Hindlimb muscle (tissue), 1 donor: ENCODE data around the gene ST3GAL3. TPM values are rescaled to one million over a fixed set of nuclear protein-coding genes. Genes with fewer than 3 reads are reported as not detected.

Experiments
- DNase-seq: peaks from one replicate; pipeline ENCODE4 v3.0.0-alpha.2; 2013
- polyA plus RNA-seq: library from polyadenylated mRNA; unstranded; fragments of 120-200 nt; gene quantifications from one replicate; pipeline ENCODE4 v1.2.1, GENCODE V29; 2013; ENCODE audit not compliant: insufficient read length

ST3GAL3 gene
- polyA plus RNA-seq, 1 donor: 36.4 TPM

DNA sequence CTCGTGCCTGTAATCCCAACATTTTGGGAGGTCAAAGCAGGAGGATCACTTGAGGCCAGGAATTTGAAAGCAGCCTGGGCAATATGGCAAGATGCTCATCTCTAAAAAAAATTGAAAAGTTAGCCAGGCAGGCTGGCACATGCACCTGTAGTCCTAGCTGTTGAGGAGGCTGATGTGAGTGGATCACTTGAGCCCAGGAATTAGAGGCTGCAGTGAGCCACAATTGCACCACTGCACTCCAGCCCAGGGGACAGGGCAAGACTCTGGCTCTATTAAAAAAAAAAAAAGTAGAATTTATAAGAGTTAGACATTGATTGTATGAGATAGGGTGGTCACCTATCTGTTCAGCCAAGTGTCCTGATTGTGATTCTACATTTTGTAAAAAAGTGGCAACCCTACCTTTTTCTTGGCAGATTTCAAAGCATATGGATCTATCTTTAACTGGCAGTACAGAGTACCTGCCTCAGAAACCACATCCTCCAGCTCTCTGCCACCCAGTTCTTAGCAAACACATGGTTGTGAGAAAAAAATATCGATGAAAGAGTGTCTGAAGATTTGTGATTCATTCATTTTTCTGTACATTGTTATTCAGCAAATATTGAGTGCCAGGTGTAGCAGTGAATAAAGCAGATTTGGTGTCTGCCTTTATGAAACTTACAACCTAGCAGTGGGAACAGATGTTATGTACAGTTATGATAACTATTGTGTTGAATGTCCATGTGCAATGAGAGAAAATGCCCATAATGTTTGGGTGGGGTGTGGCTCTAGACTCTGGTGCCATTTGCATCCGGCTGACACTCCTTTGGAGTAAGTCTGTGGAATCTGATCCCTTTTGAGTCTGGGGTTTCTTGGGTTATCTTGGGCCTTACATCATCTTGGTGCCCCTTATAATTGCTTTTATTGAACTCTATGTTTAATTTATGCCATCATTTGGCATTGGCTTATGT lies 82.5 kb downstream of the ST3GAL3 start:
- DNase-seq: no peak

DNA sequence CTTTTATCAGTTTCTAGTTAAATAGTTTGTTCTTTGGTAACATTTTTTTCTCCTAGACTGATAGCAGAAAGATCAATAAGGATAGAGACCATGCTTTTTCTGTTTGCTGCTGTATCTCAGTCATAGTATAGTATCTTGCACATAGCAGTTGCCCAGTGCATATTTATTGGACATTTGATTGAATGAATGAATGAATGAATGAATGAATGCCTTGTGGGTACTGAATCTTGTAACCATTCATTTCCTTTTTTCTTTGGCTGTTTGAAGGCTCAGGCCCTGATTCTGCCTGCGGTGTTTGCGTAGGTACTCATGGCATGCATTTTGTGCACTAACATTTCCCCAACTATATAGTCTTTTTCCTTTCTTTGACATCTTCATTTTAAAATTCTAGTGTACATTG lies 83.9 kb downstream of the ST3GAL3 start:
- DNase-seq: no peak

DNA sequence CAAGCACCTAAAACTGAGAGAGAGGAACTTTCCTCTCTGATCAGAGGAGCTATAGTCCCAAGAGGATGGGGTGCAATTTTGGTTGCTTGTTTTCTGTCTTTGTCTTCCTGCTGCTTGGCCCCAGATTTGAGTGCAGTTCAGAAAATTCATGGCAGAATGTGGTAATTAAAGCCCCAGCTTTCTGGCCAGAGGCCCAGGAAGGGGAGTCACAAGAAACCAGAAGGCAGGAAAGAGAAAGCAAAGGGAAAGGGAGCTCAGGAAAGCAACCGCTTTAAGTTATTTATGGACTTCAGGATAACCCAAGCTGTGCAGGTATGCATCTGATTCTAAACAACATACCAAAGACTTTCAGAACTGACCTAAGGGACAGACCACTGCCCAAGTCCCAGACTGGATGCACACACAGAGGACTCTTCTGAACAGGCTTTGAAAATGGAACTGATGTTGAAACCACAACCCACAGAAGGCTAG lies 88.8 kb downstream of the ST3GAL3 start:
- DNase-seq: no peak

DNA sequence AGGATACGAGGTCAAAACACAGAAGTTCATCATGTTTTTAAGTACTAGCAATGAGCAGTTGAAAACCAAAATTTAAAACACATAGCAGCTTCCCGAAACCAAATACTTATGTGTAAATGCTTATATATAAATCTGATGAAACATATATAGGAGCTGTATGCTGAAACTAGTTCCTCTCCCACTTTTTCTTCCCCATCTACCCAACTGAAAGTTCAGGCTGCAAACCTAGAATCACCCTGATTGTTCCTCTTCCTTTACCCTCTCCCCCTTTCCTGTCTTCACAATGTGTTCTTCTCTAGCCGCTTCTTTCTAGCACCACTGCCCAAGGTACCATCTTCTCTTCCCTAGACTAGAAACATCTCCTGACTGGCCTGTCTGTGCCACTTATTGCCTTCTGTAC lies 90.6 kb downstream of the ST3GAL3 start:
- no peak for DNase-seq

DNA sequence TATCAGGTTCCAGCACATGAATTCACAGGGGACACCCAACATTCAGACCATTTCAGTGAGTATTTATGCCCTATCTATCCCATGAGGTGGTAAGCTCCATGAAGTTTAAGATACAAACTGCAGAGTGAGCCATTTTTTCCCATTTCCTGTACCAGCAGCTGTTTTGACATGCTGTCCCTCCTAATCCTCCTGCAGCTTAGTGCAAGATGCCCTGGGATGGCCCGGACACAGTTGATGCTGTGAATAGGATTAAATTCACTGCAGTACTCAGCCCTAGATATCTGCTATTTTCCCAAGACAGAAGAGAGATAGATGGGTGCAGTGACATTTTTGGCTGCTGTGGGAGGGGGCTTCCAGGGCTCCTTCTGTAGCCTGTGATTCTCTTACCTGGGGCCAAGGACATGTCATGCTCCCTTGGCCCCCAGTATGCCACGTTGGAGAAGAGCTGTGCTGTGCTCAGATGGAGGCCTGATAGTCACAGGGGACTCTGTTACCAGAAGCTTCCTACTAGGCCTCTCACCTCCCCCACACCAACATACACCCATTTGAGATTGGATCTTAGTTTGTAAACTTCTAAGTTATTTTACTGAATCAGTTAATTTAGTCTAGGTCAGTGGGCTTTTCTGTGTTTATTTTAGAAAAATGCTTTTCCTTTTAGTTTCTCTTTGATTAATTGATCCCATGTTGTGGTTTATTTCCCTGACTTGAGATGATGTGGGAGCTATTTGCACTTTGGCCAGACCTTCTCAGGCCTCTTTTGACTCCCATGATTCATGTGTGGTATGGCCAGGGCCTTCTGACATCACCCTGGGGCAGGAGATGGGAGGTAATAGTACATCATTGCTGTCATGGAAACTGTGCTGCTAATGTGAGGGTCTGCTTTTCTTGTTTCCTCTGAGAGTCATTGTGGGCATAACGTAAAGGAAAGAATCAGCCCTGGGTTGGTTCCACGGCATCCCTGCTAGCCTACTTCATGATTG lies 92.6 kb downstream of the ST3GAL3 start:
- DNase-seq: no peak

DNA sequence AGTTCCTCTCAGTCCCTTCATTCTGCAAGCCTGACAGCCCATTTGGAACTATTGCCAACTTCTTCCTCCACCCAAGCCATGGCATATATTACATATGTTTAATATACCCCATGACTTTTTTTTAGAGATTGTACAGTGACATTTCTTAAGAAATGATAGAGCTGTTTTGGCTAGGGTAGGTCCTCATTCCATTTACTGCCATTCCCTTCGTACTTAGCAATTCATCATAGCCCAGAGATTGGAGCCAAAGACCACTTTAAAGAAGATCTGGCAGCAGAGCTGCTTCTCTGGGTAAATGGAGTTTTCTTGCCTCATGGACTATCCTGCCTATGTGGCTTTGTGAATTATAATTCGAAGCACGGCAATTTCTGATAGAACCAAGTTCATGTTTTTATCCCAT lies 93.4 kb downstream of the ST3GAL3 start:
- DNase-seq: no peak

DNA sequence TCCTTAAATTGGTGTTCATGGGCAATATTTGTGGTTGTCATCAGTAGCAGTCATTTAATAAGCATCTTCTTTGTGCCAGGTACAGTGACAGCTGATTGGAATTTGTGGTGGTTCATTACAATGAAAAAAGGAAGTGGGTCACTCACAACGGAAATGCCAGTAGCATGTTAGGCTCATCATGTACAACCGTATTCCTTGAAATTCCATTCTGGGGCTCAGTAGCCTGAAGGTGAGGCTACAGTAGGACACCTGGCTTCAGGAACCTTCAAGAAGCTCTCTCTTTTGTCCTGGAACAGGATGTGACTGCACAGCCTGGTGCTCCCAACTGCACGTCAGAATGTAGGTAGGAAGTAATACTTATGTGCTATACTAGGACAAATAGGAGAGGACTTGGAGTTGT lies 93.9 kb downstream of the ST3GAL3 start:
- DNase-seq: no peak

DNA sequence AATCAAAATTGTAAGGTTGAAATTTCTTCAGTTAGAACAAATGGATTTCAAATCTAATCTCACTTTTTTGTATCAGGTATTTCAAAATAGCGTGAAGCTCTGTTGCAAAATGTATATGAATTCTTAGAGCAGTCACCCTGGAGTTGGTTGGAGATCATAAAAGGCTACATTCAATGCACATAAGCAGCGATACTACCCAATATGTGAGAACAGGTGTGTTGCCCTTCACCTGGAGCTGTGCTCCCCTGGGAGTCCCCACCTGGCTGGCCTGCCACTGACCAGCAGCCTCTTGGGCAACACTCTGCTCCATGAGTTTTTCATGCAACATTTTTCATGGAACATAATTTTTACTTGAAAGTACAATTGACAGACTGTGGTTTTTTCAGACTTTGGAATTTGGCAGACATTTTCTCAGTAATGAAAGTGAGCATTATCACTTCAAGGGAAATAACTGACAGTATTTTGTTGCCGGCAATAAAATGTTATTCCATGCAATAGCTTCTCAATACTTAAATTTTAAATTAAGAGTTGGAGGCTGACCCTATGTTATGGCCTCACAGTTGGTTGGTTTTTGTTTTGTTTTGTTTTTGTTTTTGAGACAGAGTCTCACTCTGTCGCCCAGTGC lies 95.1 kb downstream of the ST3GAL3 start:
- no peak for DNase-seq

DNA sequence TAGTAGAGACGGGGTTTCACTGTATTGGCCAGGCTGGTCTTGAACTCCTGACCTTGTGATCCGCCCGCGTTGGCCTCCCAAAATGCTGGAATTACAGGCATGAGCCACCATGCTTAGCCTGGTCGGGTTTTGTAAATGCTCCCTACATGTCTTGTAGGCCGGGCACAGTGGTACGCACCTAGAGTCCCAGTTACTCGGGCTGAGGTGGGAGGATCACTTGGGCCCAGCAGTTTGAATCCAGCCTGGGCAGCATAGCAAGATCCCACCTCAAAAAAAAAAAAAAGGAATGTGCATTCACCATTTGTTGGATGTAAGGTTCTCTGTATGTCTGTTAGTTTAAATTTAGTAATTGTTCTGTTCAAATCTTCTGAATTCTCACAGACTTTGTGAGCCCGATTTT lies 95.8 kb downstream of the ST3GAL3 start:
- no peak for DNase-seq

DNA sequence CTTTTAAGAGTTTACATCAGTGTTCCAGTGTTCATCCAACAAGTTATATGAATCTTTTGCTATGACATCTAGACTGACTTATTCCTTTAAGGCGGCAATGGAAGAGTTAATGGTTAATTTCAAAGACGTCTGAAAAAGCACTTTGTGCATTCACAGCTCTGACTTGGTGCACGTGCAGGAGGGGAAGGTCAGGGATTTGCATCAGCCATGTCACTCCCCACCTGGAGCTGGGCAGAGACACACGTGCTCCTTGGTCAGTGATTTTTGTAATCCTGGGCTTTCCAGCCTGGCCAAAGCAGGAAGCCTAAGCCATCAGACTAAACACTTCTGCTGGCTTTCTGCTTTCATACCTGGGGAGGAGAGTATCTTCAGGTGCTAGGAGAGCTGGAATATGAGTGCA lies 96.3 kb downstream of the ST3GAL3 start:
- DNase-seq: no peak

DNA sequence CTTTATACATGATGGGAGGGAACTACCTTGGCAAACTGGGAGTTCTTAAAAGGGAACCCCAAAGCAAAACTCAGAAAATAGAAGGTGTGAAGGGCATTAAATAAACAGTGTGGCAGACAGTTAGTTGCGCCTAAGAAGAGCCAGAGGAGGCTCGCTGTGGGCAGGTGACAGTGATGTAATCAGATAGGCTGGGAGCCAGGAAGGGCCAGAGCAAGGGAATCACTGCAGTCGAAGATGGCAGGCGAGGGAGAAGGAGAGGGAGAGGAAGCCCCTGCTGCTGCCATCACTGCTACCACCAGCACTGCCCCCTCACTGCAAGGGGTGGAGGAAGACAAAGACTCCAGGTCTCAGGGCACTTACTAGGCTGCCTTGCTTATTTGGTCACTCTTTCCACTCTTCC lies 97.2 kb downstream of the ST3GAL3 start:
- no peak for DNase-seq

DNA sequence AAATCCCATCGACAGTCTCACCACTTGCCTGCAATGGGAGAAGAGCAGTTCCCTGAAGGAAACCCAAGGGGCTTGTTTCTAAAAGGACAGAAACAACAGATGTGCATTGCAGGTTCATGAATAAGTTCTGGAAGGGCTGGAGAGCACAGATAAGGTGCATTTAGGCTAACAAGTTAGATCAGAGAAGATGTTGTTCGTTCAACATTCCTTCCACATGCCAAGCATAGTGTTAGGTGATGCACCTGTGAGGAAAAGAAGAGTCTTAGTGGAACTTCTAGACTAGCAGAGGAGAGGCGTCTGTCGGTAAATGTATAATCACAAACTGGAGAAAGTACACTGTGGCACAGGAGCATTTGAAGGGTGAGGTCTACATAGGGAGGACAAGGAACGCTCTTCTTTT lies 98.0 kb downstream of the ST3GAL3 start:
- no peak for DNase-seq

DNA sequence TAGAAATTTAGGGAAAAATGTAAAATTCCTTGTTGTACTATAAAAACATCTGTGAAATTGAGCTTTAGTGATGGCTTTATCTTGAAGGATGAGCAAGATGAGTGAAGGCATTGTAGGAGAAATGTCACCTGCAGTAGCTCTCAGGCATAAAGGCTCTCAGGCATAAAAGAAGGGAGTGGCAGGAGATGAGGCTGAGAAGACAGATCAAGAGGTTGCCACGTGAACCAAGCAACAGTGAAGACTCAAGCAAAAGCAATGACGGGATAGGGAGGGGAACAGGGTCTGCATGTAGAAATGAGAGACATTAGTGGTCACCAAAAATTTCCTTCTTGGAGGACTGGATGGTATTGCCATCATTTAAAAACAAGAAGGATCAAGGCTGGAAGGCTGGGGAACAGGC lies 98.8 kb downstream of the ST3GAL3 start:
- DNase-seq: no peak

DNA sequence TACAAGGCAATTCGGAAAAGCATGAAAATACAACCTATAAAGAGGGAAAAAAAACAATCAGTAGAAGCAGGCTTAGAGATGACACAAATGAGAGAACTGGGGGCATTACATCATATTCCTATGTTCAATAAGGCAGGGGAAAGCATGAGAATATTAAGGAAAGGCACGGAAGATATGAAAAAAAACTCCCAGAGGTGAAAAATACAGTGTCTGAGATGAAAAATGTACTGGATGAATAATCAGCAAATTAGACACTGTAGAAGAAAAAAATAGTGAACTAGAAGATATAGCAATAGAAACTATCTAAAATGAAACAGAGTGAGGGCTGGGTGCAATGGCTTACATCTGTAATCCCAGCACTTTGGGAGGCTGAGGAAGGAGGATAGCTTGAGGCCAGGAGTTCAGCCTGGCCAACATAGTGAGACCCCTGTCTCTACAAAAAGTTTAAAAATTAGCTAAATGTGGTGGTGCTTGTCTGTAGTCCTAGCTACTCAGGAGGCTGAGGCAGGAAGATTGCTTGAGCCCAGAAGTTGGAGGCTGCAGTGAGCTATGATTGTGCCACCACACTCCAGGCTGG lies 101.8 kb downstream of the ST3GAL3 start:
- no peak for DNase-seq

DNA sequence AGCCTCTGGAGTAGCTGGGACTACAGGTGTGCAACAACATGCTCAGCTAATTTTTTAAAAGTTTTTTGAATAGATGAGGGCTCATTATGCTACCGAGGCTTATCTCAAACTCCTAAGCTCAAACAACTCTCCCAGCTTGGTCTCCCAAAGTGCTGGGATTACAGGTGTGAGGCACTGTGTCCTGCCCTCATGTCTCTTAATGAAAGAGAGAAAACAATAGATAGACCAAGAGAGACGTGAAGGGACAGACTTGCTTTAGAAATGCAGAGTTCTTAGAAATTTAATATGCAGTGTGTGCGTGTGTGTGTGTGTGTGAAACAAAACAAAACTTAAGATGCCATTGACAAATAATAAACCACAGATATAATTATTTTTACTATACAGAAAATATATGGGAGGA lies 105.2 kb downstream of the ST3GAL3 start:
- no peak for DNase-seq

DNA sequence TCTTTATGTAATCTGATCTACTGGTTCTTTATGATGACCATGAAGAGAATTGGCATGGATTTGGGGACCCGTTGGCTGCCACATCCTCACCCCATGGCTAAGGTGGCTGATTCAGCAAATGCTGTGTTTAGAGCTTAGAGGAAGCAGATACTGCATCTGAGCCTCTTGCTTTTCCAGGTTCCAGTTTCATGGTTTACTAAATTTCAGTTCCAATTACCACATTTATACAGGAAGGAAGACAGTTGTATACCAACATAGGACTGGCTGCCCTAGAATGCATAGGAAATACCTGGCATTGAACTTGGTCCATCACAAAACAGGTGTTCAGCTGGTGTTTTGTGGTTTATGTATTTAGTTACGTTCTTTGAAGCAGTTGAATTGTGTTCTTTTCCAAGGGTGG lies 107.1 kb downstream of the ST3GAL3 start:
- DNase-seq: no peak

DNA sequence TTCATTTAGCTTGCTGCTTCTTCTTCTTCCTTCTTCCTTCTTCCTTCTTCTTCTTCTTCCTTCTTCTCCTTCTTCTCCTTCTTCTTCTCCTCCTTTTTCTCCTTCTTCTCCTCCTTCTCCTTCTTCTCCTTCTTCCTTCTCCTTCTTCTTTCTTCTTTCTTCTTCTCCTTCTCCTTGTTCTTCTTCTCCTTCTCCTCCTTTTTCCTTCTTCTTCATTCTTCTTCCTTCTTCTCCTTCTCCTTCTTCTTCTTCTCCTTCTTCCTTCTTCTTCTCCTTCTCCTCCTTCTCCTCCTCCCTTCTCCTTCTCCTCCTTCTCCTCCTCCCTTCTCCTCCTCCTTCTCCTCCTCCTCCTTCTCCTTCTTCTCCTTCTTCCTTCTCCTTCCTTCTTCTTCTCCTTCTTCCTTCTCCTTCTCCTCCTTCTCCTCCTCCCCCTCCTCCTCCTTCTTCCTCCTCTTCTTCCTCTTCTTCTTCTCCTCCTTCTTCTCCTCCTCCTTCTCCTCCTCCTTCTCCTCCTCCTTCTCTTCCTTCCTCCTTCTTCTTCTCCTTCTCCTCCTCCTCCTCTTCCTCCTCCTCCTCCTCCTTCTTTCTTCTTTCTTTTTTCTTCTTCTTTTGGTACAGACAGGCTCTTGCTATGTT lies 110.1 kb downstream of the ST3GAL3 start:
- DNase-seq: no peak

DNA sequence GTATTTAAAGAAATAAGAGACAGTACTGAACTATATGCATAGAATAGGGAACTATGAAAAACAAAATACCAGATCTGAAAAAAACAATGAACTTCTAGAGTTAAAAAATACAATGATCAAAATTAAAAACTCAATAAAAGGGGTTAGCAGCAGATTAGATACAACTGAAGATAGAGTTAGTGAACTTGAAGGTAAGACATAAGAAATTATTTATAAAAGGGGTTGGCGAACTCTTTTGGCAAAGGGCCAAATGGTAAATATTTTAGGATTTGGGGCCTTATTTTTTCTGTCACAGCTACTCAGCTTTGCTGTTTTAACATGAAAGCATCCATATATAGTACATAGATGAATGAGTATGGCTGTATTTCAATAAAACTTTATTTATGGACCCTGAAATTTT lies 111.4 kb downstream of the ST3GAL3 start:
- DNase-seq: no peak

DNA sequence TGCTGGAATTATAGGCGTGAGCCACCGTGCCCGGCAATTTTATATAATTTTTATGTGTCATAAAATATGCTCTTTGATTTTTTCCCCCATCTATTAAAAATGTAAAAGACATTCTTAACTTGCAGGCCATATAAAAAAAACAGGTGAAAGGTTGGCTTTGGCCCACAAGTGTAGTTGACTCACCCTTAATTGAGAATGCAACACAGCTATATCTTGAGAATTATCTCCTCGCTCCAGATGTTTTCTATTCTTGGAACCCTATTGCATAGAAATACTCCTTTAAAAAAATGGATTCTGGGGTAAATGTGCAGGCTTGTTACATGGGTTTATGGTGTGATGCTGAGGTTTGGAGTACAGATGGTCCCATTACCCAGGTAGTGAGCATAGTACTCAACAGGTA lies 112.0 kb downstream of the ST3GAL3 start:
- no peak for DNase-seq

DNA sequence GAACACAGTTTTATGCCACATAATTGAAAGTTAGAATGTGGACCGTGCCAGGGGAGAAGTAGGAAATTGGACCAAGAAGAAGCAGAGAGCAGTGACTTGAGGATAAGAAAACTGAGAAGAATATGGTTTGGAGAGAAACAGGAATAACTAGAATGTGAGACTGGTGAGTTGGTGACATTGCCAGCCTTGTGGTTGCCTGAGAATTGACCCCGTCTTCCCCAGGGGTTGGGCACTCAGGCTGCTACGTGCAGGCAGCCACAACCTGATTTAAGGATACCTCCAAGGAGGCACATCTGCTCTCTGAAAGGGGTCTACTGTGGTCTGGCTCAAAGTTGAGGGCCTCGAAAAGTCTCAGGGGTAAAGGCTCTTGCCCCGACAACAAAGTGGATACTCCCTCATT lies 114.1 kb downstream of the ST3GAL3 start:
- no peak for DNase-seq

DNA sequence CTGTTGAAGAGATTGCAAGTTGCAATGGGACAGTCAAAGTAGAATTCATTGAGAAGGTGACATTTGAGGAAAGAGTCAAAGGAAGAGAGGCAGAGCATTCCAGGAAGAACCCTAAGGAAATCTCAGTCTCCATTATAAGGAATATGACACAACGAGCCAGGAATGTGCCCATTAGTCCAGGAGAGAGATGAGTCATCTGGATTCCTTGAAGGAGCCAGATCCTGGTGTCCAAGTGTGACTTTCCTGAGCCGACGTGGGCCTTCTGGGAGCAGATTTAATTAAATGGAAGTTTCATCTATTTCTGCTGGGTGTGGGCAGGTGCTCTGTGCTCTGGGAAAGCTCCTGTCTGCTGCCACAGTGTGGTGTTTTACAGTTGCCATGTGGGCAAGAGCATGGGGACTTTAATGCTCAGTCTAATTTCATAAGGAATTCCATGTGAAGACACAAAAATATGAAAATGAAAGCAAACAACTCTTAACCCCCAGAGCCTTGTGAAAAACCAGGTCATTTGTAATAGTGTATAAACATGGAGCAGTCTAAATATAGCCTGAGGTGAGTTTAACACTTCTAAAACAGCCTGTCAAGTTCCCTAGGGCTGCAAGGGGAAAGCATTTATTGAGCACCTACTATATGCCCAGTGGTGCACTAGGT lies 114.8 kb downstream of the ST3GAL3 start:
- no peak for DNase-seq
